ENCODE measurements around the gene TCN2. TPM values are rescaled to one million over a fixed set of nuclear protein-coding genes. Genes with fewer than 3 reads are reported as not detected.

The TCN2 gene
- total RNA-seq, 4 donors from 2014 or later, result 28.7 to 44.2 (median 40.2) TPM

DNA sequence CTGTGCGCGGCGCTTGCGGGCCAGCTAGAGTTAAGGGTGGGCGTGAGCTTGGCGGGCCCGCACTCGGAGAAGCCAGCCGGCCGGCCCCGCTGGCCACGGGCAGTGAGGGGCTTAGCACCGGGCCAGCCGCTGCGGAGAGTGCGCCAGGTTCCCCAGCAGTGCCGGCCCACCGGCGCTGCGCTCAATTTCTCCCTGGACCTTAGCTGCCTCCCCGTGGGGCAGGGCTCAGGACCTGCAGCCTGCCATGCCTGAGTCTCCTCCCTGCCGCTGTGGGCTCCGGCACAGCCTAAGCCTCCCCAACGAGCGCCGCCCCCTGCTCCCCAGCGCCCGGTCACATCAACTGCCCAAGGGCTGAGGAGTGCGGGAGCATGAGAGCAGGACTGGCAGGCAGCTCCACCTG is 10.1 kb upstream of the TCN2 start:
- Histone ChIP-seq H3K27me3 (peaks cover 0 to 6% (median 0%) of the 10 kb centered on the region in 4 donors), H3K9me3 (no peaks in the 10 kb centered on the region), H3K4me1 (peaks cover 0 to 6% (median 5%) of the 10 kb centered on the region in 4 donors), H3K4me3 (no peak overlapping the region), H3K36me3 (no peaks in the 10 kb centered on the region), H3K27ac (replicated peaks in 1 of 4) (no peak overlapping the region)
- TF ChIP-seq CTCF (IDR thresholded peaks at IDR 0.05), result no peak
- TF ChIP-seq POLR2A (IDR thresholded peaks at IDR 0.05; ENCODE audit: low read depth), result no peak
- TF ChIP-seq POLR2AphosphoS5 (IDR thresholded peaks at IDR 0.05), result no peak
- no peak for TF ChIP-seq EP300 (IDR thresholded peaks at IDR 0.05)
- intact Hi-C loops (cut with DNase I), result no loop called here
- DNase-seq (ENCODE audit: extremely low spot score), result no peak
- 98% methylated on average over 11 of the region's 29 CpGs for WGBS

- Histone ChIP-seq H3K4me1 (no peaks in the 10 kb centered on the region), H3K27ac (replicated peaks in 1 of 4) (no peak overlapping the region), H3K9me3 (no peaks in the 10 kb centered on the region), H3K27me3 (peaks cover 0 to 4% (median 0%) of the 10 kb centered on the region in 4 donors), H3K36me3 (no peaks in the 10 kb centered on the region), H3K4me3 (no peak overlapping the region)
- WGBS, result 79% methylated on average over 3 of the region's 3 CpGs
- intact Hi-C loops (cut with DNase I), result no loop called here
- DNase-seq (ENCODE audit: extremely low spot score), result no peak
- no peak for TF ChIP-seq POLR2A (IDR thresholded peaks at IDR 0.05; ENCODE audit: low read depth)
- no peak for TF ChIP-seq POLR2AphosphoS5 (IDR thresholded peaks at IDR 0.05)
- TF ChIP-seq CTCF (IDR thresholded peaks at IDR 0.05), result no peak
- no peak for TF ChIP-seq EP300 (IDR thresholded peaks at IDR 0.05)
Measured at GRCh38 chr22:30598986-30599385, 8.0 kb upstream of the TCN2 start.

DNA sequence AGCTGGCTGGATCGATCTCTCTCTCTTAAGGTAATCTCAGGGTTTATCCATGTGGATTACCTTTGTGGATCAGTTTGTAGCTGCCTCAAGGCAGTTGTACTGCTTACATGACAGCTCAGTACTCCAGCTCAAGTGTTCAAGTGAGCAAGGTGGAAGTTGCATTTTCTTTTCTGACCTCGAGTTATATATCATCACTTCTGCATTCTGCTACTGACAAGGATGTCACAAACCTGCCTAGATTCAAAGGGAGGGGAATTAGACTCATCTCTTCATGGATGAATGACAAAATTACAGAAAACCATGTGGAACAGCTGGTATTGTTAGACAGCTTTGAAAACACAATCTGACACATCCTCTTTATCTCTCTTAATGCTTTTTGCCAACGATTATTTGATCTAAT is 6.1 kb upstream of the TCN2 start:
- H3K9me3 ChIP-seq, result no peaks in the 10 kb centered on the region
- 63% methylated on average over 3 of the region's 3 CpGs for whole genome bisulfite sequencing
- intact Hi-C loops (cut with DNase I), result no loop called here
- no peaks in the 10 kb centered on the region for H3K36me3 ChIP-seq
- H3K27ac ChIP-seq (replicated peaks in 1 of 4), result no peak overlapping the region
- H3K27me3 ChIP-seq, result no peaks in the 10 kb centered on the region
- H3K4me3 ChIP-seq, result no peak overlapping the region
- DNase-seq (ENCODE audit: extremely low spot score), result no peak
- TF ChIP-seq CTCF (IDR thresholded peaks at IDR 0.05), result no peak
- TF ChIP-seq POLR2AphosphoS5 (IDR thresholded peaks at IDR 0.05), result no peak
- no peak for TF ChIP-seq EP300 (IDR thresholded peaks at IDR 0.05)
- no peak for TF ChIP-seq POLR2A (IDR thresholded peaks at IDR 0.05; ENCODE audit: low read depth)
- H3K4me1 ChIP-seq, result peaks cover 4 to 10% (median 9%) of the 10 kb centered on the region in 4 donors

- intact Hi-C loops (cut with DNase I), result no loop called here
- H3K9me3 ChIP-seq, result no peaks in the 10 kb centered on the region
- H3K4me3 ChIP-seq, result no peak overlapping the region
- TF ChIP-seq POLR2A (IDR thresholded peaks at IDR 0.05; ENCODE audit: low read depth) (no peak), POLR2AphosphoS5 (IDR thresholded peaks at IDR 0.05) (no peak), EP300 (IDR thresholded peaks at IDR 0.05) (no peak), CTCF (IDR thresholded peaks at IDR 0.05) (no peak)
- WGBS, result 86% methylated on average over 5 of the region's 5 CpGs
- peaks cover 10 to 15% (median 14%) of the 10 kb centered on the region in 4 donors for H3K4me1 ChIP-seq
- H3K27me3 ChIP-seq, result no peaks in the 10 kb centered on the region
- no peak overlapping the region for H3K27ac ChIP-seq (replicated peaks in 1 of 4)
- DNase-seq (ENCODE audit: extremely low spot score), result no peak
- no peaks in the 10 kb centered on the region for H3K36me3 ChIP-seq
Measured at GRCh38 chr22:30601464-30601863, 5.5 kb upstream of the TCN2 start.

GRCh38 chr22:30602049-30602448 is 4.9 kb upstream of the TCN2 start:
- intact Hi-C loops (cut with DNase I), result no loop called here
- H3K4me3 ChIP-seq, result no peak overlapping the region
- peaks cover 11 to 17% (median 15%) of the 10 kb centered on the region in 4 donors for H3K4me1 ChIP-seq
- H3K27ac ChIP-seq (replicated peaks in 1 of 4), result no peak overlapping the region
- 63% methylated on average over 3 of the region's 3 CpGs for WGBS
- H3K9me3 ChIP-seq, result no peaks in the 10 kb centered on the region
- no peaks in the 10 kb centered on the region for H3K36me3 ChIP-seq
- DNase-seq (ENCODE audit: extremely low spot score), result no peak
- TF ChIP-seq POLR2AphosphoS5 (IDR thresholded peaks at IDR 0.05), result no peak
- TF ChIP-seq EP300 (IDR thresholded peaks at IDR 0.05), result no peak
- TF ChIP-seq CTCF (IDR thresholded peaks at IDR 0.05), result no peak
- no peak for TF ChIP-seq POLR2A (IDR thresholded peaks at IDR 0.05; ENCODE audit: low read depth)
- H3K27me3 ChIP-seq, result no peaks in the 10 kb centered on the region

Measured in esophagus muscularis mucosa (tissue), 4 donors.